Kasumi-1 (cell line): ENCODE measurements around the gene PDLIM1.

Experiments
- DNase-seq, 2 experiments: peaks; one replicate each; lab custom pipeline; 2025; lab: John Stamatoyannopoulos, UW

PDLIM1 gene

GRCh38 chr10:95264227-95265051, 26.4 kb downstream of the PDLIM1 start:
- no peak for DNase-seq

DNA sequence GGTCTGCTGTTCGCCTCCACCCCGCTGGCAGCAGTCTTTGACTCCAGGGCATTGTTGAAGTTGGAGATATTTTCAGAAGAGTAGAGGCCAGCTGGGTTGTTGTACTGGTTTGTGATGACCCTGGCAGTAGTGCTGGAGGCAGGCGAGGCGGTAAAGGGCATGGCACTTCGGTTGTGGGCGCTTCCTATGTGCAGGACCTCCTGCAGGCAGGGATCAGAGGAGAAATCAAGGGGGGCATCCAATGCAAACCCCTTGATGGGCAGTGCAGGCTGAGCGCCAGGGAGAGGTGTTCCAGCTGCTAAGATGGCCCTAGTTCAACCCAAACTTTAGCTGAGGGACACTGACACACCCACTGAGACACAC, 27.0 kb downstream of the PDLIM1 start:
- no peak for DNase-seq

- DNase-seq, result no peak
These were observed 27.9 kb downstream of the PDLIM1 start for GRCh38 chr10:95262763-95263518.

GRCh38 chr10:95261926-95262325, 28.9 kb downstream of the PDLIM1 start:
- DNase-seq, result no peak

DNA sequence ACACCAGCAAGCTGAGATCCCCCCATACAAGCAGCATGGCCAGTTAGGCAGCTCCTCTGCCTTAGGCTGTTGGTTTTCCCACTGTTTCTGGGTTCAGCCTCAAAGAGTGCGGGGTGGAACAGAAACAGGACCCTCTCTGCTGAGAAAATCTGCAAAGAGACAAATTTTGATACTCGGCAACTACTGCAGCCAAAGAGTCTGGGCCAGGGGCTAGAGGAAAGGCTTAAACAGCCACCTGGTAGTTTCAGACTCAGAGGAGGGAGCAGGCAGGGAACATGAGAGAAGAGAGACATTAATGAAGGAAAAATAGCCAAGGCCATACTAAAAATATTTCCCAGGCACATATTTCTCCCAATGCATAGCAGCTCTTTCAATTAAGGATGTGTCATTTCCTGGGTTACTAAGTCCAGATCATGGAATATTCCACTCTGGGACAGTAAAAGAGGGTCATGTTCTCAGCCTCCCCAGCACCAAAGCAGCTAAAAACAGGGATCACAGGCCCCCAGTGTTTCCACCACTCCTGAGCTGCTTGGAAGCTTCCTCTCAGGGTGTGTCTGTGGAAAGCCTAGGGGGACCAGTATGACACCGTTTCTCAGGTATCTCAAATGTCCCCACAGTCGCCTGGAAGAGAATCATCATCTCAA, 29.8 kb downstream of the PDLIM1 start:
- no peak for DNase-seq

- DNase-seq, result no peak
These were observed 30.4 kb downstream of the PDLIM1 start for GRCh38 chr10:95260397-95260881.

DNA sequence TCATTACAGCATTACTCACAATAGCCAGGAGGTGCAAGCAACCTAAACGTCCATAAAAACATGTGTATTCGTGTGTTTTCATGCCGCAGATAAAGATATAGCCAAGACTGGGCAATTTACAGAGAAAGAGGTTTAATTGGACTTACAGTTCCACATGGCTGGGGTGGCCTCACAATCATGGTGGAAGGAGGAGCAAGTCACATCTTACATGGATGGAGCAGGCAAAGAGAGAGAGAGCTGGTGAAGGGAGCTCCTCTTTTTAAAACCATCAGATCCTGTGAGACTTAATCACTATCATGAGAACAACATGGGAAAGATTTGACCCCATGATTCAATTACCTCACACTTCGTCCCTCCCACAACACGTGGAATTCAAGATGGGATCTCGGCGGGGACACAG, 33.0 kb downstream of the PDLIM1 start:
- DNase-seq, result no peak

GRCh38 chr10:95256268-95256667, 34.5 kb downstream of the PDLIM1 start:
- no peak for DNase-seq

DNA sequence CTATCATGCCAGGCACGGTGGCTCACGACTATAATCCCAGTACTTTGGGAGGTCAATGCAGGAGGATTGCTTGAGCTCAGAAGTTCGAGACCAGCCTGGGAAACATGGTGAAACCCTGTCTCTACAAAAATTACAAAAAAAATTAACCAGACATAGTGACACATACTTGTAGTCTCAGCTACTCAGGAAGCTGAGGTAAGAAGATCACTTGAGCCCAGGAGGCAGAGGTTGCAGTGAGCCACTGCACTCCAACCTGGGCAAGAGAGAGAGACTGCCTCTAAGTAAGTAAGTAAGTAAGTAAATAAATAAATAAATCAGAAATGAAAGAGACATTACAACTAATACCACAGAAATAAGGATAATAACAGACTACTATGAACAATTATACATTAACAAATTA, 36.2 kb downstream of the PDLIM1 start:
- DNase-seq, result no peak

GRCh38 chr10:95253686-95254085, 37.1 kb downstream of the PDLIM1 start:
- DNase-seq, result no peak

DNA sequence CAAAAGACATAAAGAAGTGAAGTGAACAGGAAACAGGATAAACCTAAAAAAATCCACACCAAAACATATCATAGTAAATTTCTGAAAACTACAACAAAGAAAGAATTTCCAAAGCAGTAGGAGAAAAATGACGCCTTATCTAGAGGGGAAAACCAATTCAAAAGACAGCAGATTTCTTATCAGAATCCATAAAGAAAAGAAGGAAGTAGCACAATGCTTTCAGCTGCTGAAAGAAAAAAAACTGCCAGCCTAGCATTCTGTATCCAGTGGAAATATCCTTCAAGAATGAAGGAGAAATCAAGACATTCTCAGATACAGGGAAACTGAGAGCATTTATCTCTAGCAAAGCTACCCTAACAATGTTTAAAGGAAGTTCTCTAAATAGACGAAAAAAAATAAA, 37.8 kb downstream of the PDLIM1 start:
- DNase-seq, result no peak

DNA sequence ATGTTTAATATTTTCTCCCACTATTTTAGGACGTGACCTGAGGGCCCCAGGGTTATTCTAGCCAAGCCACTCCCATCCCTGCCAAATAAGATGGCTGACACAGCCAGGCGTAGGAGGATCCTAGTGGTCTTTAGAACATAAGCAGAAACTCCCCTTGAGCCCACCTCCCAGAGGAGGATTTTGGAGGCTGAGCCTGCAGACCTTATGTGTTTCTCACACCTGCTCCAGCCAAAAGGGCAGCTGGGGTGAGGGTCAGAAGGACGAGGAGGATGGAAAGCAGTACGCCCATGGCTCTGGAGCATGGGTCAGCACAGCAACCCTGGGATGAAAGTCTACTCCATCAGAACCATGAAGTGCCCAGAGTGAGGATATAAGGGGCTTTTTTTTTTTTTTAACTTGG, 39.9 kb downstream of the PDLIM1 start:
- DNase-seq, result no peak

DNA sequence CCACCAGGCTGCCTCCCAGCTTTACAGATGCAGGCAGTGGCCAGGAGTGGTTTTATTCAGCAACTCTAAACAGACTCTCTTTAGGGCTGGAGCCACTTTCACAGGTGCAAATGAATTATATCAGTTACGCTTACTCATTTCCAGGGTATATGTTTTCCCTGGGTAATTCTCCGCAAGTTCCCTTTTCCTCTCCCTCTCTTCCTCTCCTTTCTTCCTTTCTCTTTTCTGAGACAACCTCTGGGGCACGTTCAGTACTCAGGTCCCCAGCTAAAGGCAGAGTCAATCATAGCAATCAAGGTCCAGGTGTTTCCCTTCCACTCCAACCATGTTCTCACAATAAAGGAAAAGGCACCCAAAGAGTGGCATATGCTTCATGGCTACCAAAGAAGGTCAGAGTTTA, 41.3 kb downstream of the PDLIM1 start:
- no peak for DNase-seq

- DNase-seq, result no peak
These were observed 41.8 kb downstream of the PDLIM1 start for GRCh38 chr10:95248989-95249388.

DNA sequence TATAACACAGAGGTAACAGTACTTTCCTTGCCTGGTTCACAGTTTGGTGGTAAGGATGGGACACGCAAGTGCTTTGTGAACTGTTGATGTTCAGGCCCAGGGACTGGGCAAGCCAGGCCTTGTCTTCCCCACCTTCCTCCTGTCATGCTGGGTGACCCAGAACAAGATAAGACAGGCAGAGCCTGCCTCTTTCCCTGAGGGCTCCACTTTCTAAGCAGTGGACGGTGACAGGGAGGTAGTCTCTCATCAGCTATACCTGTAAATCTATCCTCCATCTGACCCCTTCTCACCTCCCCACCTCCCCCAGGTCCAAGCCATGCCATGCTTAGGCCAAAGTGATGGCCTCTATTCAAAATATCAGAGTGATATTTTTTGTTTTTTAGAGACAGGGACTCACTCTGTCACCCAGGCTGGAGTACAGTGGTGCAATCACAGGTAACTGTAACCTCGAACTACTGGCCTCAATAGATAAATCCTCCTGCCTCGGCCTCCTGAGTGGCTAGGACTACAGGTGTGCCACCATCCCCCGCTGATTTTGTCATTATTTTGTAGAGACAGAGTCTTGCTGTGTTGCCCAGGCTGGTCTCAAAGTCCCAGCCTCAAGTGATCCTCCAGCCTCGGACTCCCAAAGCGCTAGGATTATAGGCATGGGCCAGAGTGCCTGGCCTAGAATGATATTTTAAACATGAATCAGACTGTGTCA, 42.8 kb downstream of the PDLIM1 start:
- no peak for DNase-seq

GRCh38 chr10:95247200-95247880, 43.5 kb downstream of the PDLIM1 start:
- DNase-seq, result no peak

- DNase-seq, result peak; percentile 68 to 81
These were observed 44.2 kb downstream of the PDLIM1 start for GRCh38 chr10:95246582-95247051.

GRCh38 chr10:95245425-95246055, 45.3 kb downstream of the PDLIM1 start:
- no peak for DNase-seq

- no peak for DNase-seq
These were observed 46.7 kb downstream of the PDLIM1 start for GRCh38 chr10:95244152-95244551.

DNA sequence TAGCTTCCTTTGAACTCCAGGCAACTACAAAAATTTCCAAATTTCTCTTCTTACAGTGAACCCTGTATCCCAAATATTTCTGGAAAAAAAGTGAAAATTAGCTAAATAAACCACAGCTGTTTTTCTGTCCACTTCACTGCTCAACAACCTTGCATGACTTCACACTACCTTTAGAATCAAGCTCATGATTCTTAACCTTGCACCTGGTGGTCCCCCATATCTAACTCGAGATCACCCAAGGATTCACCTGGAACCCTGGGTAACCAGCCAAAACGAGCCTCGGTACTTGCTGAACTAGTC, 47.5 kb downstream of the PDLIM1 start:
- DNase-seq, result no peak
